ENCODE measurements around the gene HSPA12A. TPM values are rescaled to one million over a fixed set of nuclear protein-coding genes. Genes with fewer than 3 reads are reported as not detected.

Gene HSPA12A
- total RNA-seq, 1 experiment from 2014 or later, result 3.1 TPM

DNA sequence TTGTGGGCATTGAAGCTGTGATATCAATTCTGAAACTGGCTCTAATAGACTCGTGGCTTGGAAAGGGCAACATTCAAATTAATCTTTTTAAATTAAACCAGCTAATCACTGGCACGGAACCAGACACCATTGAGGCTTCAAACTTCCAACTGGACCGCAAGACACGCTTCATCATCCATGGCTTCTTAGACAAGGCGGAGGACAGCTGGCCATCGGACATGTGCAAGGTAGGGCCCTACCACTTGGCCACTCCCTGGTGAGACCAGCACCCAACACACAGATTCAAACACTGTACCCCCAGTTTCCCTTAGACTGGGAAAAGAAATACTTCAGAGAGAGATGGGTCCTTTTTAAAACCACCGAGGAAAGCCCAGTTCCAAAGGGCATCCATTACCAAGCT is 116.5 kb downstream of the HSPA12A start:
- Histone ChIP-seq H3K27me3 (ENCODE audit: low read length) (peaks cover 22% of the 10 kb centered on the region; the same call in 1 of the 2 replicates), H3K36me3 (ENCODE audit: low read depth, low read length) (no peaks in the 10 kb centered on the region), H3K9ac (ENCODE audit: low read length) (no peak overlapping the region), H2AFZ (ENCODE audit: low read length) (no peak overlapping the region), H3F3A (ENCODE audit: low read length, unreplicated experiment) (no peaks in the 10 kb centered on the region), H3K4me2 (ENCODE audit: low read length) (no peak overlapping the region), H3K9me2 (replicated peaks; ENCODE audit: low read length) (no peaks in the 10 kb centered on the region), H4K20me1 (ENCODE audit: low read length) (no peaks in the 10 kb centered on the region), H3K4me3 (ENCODE audit: low read length) (no peak overlapping the region), H3K4me1 (ENCODE audit: insufficient read depth, low read length) (no peaks in the 10 kb centered on the region), H3K79me2 (ENCODE audit: low read length) (no peaks in the 10 kb centered on the region), H3K27ac (ENCODE audit: low read length) (no peak overlapping the region), H3K9me3 (ENCODE audit: low read length) (no peaks in the 10 kb centered on the region)
- ATAC-seq (no peak), DNase-seq (no peak)
- TF ChIP-seq EZH2 (IDR thresholded peaks at IDR 0.05; ENCODE audit: low read length, unreplicated experiment), result no peak
- TF ChIP-seq EZH2phosphoT487 (IDR thresholded peaks at IDR 0.05; ENCODE audit: borderline replicate concordance, low read length), result no peak
- TF ChIP-seq, protein P1, sequence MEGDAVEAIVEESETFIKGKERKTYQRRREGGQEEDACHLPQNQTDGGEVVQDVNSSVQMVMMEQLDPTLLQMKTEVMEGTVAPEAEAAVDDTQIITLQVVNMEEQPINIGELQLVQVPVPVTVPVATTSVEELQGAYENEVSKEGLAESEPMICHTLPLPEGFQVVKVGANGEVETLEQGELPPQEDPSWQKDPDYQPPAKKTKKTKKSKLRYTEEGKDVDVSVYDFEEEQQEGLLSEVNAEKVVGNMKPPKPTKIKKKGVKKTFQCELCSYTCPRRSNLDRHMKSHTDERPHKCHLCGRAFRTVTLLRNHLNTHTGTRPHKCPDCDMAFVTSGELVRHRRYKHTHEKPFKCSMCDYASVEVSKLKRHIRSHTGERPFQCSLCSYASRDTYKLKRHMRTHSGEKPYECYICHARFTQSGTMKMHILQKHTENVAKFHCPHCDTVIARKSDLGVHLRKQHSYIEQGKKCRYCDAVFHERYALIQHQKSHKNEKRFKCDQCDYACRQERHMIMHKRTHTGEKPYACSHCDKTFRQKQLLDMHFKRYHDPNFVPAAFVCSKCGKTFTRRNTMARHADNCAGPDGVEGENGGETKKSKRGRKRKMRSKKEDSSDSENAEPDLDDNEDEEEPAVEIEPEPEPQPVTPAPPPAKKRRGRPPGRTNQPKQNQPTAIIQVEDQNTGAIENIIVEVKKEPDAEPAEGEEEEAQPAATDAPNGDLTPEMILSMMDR (conservative IDR thresholded peaks at IDR 0.05; ENCODE audit: low read depth, low read length), result no peak
- ChIA-PET CTCF (no interaction called here), POLR2A (ENCODE audit: unreplicated experiment) (no interaction called here)
- no TSS peak for BruUV-seq (replicated peaks)
- intact Hi-C loops (cut with micrococcal nuclease), result no loop called here

GRCh38 chr10:116621934-116622655 is 120.3 kb downstream of the HSPA12A start:
- H3K27me3 ChIP-seq (ENCODE audit: low read length), result peaks cover 22% of the 10 kb centered on the region

DNA sequence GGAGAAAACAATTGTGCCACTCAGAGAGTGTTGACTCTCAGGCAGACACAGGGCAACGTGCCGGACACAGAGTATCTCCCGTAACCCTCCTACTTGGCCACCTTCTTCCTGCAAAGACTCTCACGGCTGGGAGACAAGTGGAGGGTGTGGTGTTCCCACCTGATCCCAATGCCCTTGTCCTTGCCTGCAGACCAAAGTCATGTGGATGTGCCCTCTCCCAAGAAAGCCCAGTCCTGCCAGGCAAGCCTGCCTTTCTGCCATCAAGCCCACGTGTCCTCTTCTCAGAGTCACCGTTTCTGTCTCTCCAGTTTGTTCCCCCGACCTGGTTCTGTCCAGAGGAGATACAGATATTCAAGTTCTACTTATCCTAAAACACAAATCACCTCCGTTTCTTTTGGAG is 120.9 kb downstream of the HSPA12A start:
- no TSS peak for BruUV-seq (replicated peaks)
- peaks cover 20% of the 10 kb centered on the region for H3K27me3 ChIP-seq (ENCODE audit: low read length)
- H3K4me1 ChIP-seq (ENCODE audit: insufficient read depth, low read length), result no peaks in the 10 kb centered on the region
- H3F3A ChIP-seq (ENCODE audit: low read length, unreplicated experiment), result no peaks in the 10 kb centered on the region
- H4K20me1 ChIP-seq (ENCODE audit: low read length), result no peaks in the 10 kb centered on the region
- POLR2A ChIA-PET (ENCODE audit: unreplicated experiment), result no interaction called here
- intact Hi-C loops (cut with micrococcal nuclease), result no loop called here
- ATAC-seq, result no peak
- no peak overlapping the region for H3K4me3 ChIP-seq (ENCODE audit: low read length)
- no peak overlapping the region for H3K27ac ChIP-seq (ENCODE audit: low read length)
- H3K4me2 ChIP-seq (ENCODE audit: low read length), result no peak overlapping the region
- DNase-seq, result no peak
- H3K36me3 ChIP-seq (ENCODE audit: low read depth, low read length), result no peaks in the 10 kb centered on the region
- no peaks in the 10 kb centered on the region for H3K9me3 ChIP-seq (ENCODE audit: low read length)
- H3K9me2 ChIP-seq (replicated peaks; ENCODE audit: low read length), result no peaks in the 10 kb centered on the region
- CTCF ChIA-PET, result no interaction called here
- no peak overlapping the region for H2AFZ ChIP-seq (ENCODE audit: low read length)
- H3K79me2 ChIP-seq (ENCODE audit: low read length), result no peaks in the 10 kb centered on the region
- TF ChIP-seq, protein P1 (conservative IDR thresholded peaks at IDR 0.05; ENCODE audit: low read depth, low read length), result no peak
- TF ChIP-seq EZH2 (IDR thresholded peaks at IDR 0.05; ENCODE audit: low read length, unreplicated experiment) (no peak), EZH2phosphoT487 (IDR thresholded peaks at IDR 0.05; ENCODE audit: borderline replicate concordance, low read length) (no peak)
- H3K9ac ChIP-seq (ENCODE audit: low read length), result no peak overlapping the region

More at GRCh38 chr10:116621934-116622655, 120.3 kb downstream of the HSPA12A start:
- TF ChIP-seq EZH2 (IDR thresholded peaks at IDR 0.05; ENCODE audit: low read length, unreplicated experiment), result no peak
- no peak for TF ChIP-seq EZH2phosphoT487 (IDR thresholded peaks at IDR 0.05; ENCODE audit: borderline replicate concordance, low read length)
- no peaks in the 10 kb centered on the region for H4K20me1 ChIP-seq (ENCODE audit: low read length)
- no peak overlapping the region for H3K4me3 ChIP-seq (ENCODE audit: low read length)
- CTCF ChIA-PET, result no interaction called here
- no peaks in the 10 kb centered on the region for H3K4me1 ChIP-seq (ENCODE audit: insufficient read depth, low read length)
- H3K27ac ChIP-seq (ENCODE audit: low read length), result no peak overlapping the region
- no peak overlapping the region for H3K4me2 ChIP-seq (ENCODE audit: low read length)
- DNase-seq, result no peak
- H3K9me3 ChIP-seq (ENCODE audit: low read length), result no peaks in the 10 kb centered on the region
- no peak overlapping the region for H3K9ac ChIP-seq (ENCODE audit: low read length)
- H3K36me3 ChIP-seq (ENCODE audit: low read depth, low read length), result no peaks in the 10 kb centered on the region
- POLR2A ChIA-PET (ENCODE audit: unreplicated experiment), result no interaction called here
- no TSS peak for BruUV-seq (replicated peaks)
- ATAC-seq, result no peak
- H3F3A ChIP-seq (ENCODE audit: low read length, unreplicated experiment), result no peaks in the 10 kb centered on the region
- no peaks in the 10 kb centered on the region for H3K79me2 ChIP-seq (ENCODE audit: low read length)
- no peaks in the 10 kb centered on the region for H3K9me2 ChIP-seq (replicated peaks; ENCODE audit: low read length)
- H2AFZ ChIP-seq (ENCODE audit: low read length), result no peak overlapping the region
- intact Hi-C loops (cut with micrococcal nuclease), result no loop called here

Other genes with a start within 250 kb of the HSPA12A start
- gene PNLIP, start 196.6 kb downstream of the HSPA12A start, total RNA-seq (2014; rRNA removed), result not detected in 2 replicates
- not detected in 2 replicates for gene PNLIPRP1, start 151.6 kb downstream of the HSPA12A start, total RNA-seq (2014; rRNA removed)
- not detected in 2 replicates for gene PNLIPRP2, start 121.6 kb downstream of the HSPA12A start, total RNA-seq (2014; rRNA removed)
- 0.35 TPM in 1 of 2 replicates, not detected in the other for gene ENO4, start 106.9 kb upstream of the HSPA12A start, total RNA-seq (2014; rRNA removed)